ENCODE results near the gene GALK2. TPM values are rescaled to one million over a fixed set of nuclear protein-coding genes. Genes with fewer than 3 reads are reported as not detected.

Gene GALK2
- total RNA-seq: 39.3 TPM
- long read RNA-seq, full-length matches to known transcripts: 12 of 35 reads
- long read RNA-seq, partial matches to known transcripts: 3 of 35 reads
- long read RNA-seq, other reads (novel, unspliced or antisense): 20 of 35 reads

DNA sequence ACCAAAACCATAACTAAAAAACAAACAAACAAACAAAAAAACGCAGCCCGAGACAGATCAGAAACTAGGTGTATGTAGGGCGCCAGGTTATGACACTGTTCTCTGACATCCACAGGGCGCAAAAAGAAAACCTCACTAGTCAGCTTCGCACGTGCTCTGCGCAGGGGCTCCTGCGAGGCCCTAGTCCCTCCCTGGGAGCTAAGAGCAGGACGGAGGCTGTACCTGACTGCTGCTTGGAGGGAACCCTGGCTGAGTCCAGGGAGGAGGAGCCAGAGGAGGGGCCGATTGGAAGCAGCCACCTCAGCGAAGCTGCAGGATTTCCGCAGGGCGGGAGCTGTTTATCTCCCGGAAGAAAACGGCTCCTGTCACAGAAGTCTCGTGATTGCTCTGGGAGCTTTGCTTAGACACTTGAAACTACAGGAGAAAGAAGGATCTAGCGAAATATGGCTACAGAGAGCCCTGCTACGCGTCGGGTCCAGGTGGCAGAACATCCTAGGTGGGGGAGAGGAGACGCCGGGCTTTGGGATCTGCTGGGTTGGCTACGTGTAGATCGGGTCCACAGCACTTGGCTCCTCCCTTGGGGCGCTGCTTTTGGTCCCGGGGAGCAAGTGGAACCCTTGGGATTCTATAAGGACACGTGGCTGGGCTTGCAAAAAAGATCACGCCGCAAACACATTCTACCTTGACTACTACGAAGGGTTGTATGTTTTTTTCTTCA lies at the start of gene GALK2:
GALK2 (plus strand) TSS at position 368 of the 718 bp plus-strand sequence; CDS start at position 444, 76 bp downstream.
- peak within 1 kb of the TSS; percentile 79 for H3K27ac ChIP-seq (replicated peaks)
- TF ChIP-seq CTCF (IDR thresholded peaks at IDR 0.05; ENCODE audit: borderline replicate concordance): no peak
- peak within 1 kb of the TSS; percentile 73 for H3K4me3 ChIP-seq
- no peaks in the 10 kb centered on the region for H3K27me3 ChIP-seq (ENCODE audit: low read depth)
- no peaks in the 10 kb centered on the region for H3K36me3 ChIP-seq
- intact Hi-C loops (cut with micrococcal nuclease): no loop called here
- no peaks in the 10 kb centered on the region for H3K9me3 ChIP-seq (replicated peaks)
- peak; percentile 80 for DNase-seq
- H3K4me1 ChIP-seq: peaks cover 21% of the 10 kb centered on the region

DNA sequence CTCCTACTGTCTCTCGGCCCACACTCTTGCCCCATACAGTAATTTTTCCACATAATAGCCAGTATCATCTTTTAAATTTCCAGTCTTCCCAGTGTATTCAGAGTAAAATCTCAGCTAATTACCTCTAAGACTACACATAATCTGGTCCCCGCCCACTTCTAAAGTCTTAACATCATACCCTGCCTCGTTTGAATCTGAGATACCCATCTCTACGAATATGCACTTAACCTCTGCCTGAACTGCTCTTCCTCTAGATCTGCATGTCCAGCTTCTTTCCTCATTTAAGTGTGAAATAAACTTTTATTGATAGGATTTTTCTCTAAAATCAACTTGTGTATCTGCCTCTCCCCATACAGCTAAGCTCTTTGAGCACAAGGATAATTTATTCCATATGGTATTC lies 49.2 kb upstream of the GALK2 start:
- intact Hi-C loops (cut with micrococcal nuclease): no loop called here
- no peaks in the 10 kb centered on the region for H3K9me3 ChIP-seq (replicated peaks)
- H3K4me1 ChIP-seq: peaks cover 12% of the 10 kb centered on the region
- no peak for DNase-seq
- no peak for TF ChIP-seq CTCF (IDR thresholded peaks at IDR 0.05; ENCODE audit: borderline replicate concordance)
- no peak overlapping the region for H3K27ac ChIP-seq (replicated peaks)
- H3K27me3 ChIP-seq (ENCODE audit: low read depth): no peaks in the 10 kb centered on the region
- H3K4me3 ChIP-seq: no peak overlapping the region
- peaks cover 9% of the 10 kb centered on the region for H3K36me3 ChIP-seq

- no peak for TF ChIP-seq CTCF (IDR thresholded peaks at IDR 0.05; ENCODE audit: borderline replicate concordance)
- intact Hi-C loops (cut with micrococcal nuclease): no loop called here
- no peak for DNase-seq
These were observed 48.1 kb upstream of the GALK2 start for GRCh38 chr15:49121901-49122300.

GRCh38 chr15:49122541-49123062 lies 47.4 kb upstream of the GALK2 start:
- intact Hi-C loops (cut with micrococcal nuclease): no loop called here
- Histone ChIP-seq H3K27ac (replicated peaks) (peak overlapping the region; percentile 20), H3K36me3 (peaks cover 26% of the 10 kb centered on the region), H3K27me3 (ENCODE audit: low read depth) (no peaks in the 10 kb centered on the region), H3K4me1 (peaks cover 12% of the 10 kb centered on the region), H3K9me3 (replicated peaks) (no peaks in the 10 kb centered on the region), H3K4me3 (no peak overlapping the region)
- DNase-seq: no peak
- TF ChIP-seq CTCF (IDR thresholded peaks at IDR 0.05; ENCODE audit: borderline replicate concordance): no peak

More at GRCh38 chr15:49121901-49122300, 48.1 kb upstream of the GALK2 start:
- H3K4me1 ChIP-seq: peaks cover 12% of the 10 kb centered on the region
- H3K4me3 ChIP-seq: no peak overlapping the region
- no peaks in the 10 kb centered on the region for H3K9me3 ChIP-seq (replicated peaks)
- H3K27ac ChIP-seq (replicated peaks): peak overlapping the region; percentile 20
- H3K36me3 ChIP-seq: peaks cover 19% of the 10 kb centered on the region
- H3K27me3 ChIP-seq (ENCODE audit: low read depth): no peaks in the 10 kb centered on the region

DNA sequence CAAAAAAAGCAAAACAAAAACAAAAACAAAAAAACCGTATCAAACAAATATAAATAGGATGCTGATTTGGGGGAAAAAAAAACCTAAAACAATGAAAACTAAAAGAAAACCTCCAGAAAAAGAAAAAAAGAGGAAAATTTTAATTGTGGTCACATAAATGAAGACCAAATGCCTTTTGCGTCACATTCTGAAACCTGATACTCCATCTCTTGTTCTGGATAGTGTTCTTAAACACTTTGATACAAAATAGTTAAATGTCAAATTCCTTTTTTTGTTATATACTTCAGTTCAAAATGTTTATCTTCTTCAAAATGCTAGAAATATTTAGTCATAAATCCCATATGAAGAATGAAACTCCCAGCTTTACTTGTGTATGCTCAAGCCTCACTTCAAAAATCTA lies 45.7 kb upstream of the GALK2 start:
- H3K4me1 ChIP-seq: peaks cover 12% of the 10 kb centered on the region
- H3K36me3 ChIP-seq: peaks cover 43% of the 10 kb centered on the region
- H3K27ac ChIP-seq (replicated peaks): no peak overlapping the region
- no peak for TF ChIP-seq CTCF (IDR thresholded peaks at IDR 0.05; ENCODE audit: borderline replicate concordance)
- no peak overlapping the region for H3K4me3 ChIP-seq
- no peaks in the 10 kb centered on the region for H3K9me3 ChIP-seq (replicated peaks)
- no peaks in the 10 kb centered on the region for H3K27me3 ChIP-seq (ENCODE audit: low read depth)
- no peak for DNase-seq
- intact Hi-C loops (cut with micrococcal nuclease): no loop called here

All from left ventricle myocardium inferior (tissue), 1 donor.